GM21717 (cell line): ENCODE data around the gene FGF14.
"Not testable (repeated sequence)": the region's sequence is repeated elsewhere in the genome, so short reads cannot be mapped to it uniquely, and the experiment has no call there.

Experiments used
- ATAC-seq: cut with Tn5 transposase; IDR thresholded peaks from one replicate; pipeline ENCODE4 v1.9.1; 2021; ENCODE audit warnings: mild to moderate bottlenecking, moderate library complexity; ENCODE audit not compliant: unreplicated experiment

FGF14 gene

DNA sequence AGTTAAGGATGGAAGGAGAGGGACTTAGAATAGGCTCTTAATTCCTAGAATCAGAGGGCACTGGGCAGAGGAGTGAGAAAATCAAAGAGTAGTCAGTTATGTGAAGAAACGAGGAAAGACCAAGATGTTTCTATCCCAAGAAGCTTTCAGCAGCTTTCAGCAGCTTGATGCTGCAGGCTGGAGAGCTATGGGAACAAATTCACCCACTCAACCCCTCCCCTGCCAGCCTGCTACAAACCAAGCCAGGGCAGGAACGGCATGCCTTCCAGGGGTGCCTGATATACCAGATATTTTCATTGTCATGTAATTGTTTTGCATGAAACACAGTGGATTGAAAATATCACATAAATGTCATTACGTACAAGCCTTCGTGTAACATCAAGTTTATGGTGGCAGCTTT lies 262.2 kb downstream of the FGF14 start:
- no peak for ATAC-seq

- ATAC-seq: no peak
Observed at GRCh38 chr13:102138635-102139190, 263.1 kb downstream of the FGF14 start.

- not testable (repeated sequence) for ATAC-seq
Observed at GRCh38 chr13:102137904-102138303, 263.9 kb downstream of the FGF14 start.

- ATAC-seq: no peak
Observed at GRCh38 chr13:102136735-102137296, 265.0 kb downstream of the FGF14 start.

DNA sequence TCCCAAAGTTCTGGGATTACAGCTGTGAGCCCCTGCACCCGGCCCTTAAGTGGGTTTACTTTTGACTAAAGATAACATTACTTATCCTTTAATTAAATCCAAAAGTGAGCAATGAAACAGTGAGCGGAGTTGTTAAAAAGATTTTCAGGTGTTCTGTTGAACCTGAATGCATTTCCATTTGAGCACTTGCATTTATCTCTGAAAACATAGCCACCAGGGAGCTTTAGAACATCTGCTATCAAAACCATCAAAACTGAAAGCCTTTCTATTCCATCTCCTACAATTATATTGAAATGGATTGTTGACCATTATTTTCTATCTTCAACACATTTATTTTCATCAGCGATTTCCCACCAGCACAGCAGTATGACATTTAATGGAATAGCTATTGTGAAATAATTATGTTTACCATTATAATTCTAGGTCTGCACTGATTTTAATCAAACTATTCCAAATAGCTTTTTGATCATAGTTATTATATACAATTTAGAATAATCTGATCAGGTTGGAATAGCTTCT lies 269.0 kb downstream of the FGF14 start:
- ATAC-seq: no peak

GRCh38 chr13:102131246-102131645 lies 270.6 kb downstream of the FGF14 start:
- ATAC-seq: no peak

- peak; percentile 81 for ATAC-seq
Observed at GRCh38 chr13:102128216-102128810, 273.5 kb downstream of the FGF14 start.

DNA sequence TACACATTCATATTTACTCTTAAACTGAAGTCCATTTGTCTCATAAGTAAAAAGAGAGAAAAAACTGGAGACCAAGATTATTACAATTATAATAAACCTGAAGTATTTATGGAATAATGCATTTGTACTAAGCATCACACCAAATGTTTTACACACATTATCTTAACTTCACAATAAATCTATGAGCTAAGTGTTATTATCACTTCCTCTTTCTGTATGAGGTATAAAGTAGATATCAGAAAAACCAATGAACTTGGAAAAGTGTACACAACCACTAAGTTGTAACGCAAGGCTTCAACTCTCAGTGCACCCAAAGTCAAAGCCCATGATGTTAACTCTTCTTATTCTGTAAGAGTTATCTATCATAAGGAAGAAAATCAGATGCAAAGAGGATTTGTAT lies 274.7 kb downstream of the FGF14 start:
- no peak for ATAC-seq

DNA sequence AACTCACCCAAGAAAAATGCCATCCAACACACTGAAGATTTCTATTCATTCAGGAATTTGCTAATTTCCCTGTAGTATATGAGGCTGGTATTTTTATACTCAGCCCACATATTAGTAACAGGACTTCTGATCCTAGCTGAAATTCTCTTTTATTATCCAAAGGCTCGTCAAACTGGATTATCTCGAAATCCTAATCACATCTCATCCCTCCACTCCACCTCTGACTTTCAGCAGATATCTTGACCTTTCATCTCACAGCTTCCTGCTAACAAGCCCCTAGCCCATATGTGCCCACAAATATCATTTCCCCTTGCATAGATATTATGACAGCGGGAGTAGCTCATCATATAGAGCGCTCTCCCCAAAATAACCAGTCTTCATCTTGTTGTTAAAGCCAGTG lies 279.7 kb downstream of the FGF14 start:
- ATAC-seq: no peak

- ATAC-seq: no peak
Observed at GRCh38 chr13:102117175-102117831, 284.5 kb downstream of the FGF14 start.

DNA sequence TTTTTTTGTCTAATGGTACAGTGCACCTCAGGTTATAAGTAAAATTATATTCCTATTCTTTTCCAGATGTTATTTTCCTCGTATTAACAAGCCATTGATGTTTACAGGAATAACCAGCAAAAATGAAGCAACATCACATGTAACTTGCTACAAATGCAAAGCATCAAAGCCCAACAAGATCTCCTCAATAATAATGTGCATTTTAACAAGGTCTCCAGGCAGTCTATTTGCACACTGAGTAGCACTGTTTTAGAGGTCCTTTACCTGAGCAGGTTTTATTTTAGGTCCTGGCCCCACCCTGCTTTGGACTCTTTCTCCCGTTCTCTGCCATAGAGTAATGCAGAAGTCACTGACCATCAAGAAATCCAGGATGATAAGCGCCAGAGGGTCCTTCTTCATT lies 298.4 kb downstream of the FGF14 start:
- no peak for ATAC-seq

- ATAC-seq: no peak
Observed at GRCh38 chr13:102100234-102100633, 301.6 kb downstream of the FGF14 start.

DNA sequence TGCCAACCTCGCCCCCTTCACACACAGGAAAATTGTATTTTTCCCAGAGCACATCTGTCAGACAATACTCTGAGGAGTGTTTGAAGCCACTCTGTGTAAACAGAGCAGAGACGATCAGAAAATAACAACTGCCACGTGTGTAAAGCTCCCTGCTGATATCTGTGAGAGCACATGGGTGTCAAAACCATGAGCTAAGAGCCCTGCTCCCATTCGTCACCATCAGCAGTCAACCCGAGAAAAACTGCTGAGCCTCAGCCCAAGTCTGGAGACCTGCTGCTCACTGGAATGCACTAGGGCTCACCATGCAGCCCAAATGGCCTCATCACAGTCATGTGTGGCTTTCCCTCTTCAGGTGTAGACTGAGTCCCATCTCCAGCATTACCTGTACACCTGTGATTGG lies 304.1 kb downstream of the FGF14 start:
- no peak for ATAC-seq

- ATAC-seq: not testable (repeated sequence)
Observed at GRCh38 chr13:102093288-102093687, 308.6 kb downstream of the FGF14 start.

DNA sequence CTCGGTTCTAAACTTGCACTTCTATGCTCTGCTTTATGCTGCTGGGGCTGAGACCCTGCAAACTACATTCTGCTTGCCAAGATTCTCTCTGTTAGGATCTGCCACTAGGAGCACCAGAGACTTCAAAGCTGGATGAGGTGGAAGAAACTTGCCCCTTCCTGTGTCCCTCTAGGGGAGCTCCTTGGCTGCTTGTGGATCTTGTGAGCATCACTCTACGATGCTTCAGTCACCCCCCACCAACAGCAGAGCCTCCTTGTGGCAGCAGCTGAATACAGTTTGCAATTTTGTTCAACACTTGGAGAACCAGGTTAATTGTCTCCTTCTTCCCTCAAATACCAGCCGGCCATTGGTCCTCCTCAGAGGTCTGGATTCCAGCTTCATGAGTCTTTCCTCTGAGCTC lies 310.6 kb downstream of the FGF14 start:
- no peak for ATAC-seq

GRCh38 chr13:102090532-102090931 lies 311.3 kb downstream of the FGF14 start:
- ATAC-seq: no peak

DNA sequence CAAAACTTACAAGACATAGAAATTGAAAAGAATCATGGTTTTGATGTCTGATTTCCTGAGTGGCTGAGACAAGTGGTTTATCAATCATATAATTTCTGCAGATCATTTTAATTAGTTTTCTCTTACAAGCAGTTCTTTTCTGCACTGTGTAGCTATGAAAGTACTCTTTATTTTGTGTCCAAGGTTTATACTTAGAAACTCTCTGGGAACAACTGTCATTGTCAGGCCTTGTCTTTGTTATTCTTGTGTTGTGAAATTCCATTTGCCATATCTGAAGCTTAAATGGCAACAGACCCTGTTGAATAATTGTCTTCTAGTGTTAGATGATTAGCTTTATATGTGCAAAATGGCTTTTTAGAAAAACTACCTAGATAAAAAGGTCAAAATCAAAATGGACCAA lies 312.1 kb downstream of the FGF14 start:
- no peak for ATAC-seq

DNA sequence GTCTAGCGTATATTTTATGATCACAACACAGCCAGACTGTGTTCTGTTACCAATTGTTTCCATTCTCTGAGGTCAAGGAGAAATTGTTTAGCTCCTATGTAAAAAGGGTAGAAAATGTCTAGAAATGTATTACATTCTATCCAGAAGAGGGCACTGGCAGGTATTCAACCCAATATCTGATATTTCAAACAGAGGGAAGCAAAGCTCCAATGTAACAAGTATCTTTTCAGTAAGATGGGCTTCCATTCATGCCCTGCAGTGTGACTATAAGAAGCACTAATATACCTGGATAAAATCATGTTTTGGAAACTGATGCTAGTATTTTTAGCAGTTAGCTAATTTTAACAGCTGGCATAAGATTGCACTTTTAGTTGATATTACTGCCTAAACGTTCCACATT lies 312.7 kb downstream of the FGF14 start:
- no peak for ATAC-seq

DNA sequence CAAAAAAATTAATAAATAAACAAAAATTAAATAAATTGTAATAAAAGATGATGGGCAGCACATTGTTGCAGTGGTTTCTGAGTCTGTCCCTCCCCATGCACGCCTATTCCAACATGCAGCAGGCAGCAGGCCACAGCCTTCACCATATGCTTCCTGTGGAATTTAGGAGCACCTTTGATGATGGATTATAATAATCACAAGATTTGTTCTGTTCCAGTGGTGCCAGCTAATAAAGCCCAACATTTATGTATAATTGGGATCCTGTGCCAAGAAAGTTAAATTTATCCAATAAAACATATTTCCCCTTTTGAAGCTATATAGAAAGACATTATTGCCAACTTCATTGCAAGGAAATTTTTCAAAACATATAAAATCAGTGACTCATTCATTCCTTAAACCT lies 328.6 kb downstream of the FGF14 start:
- no peak for ATAC-seq

DNA sequence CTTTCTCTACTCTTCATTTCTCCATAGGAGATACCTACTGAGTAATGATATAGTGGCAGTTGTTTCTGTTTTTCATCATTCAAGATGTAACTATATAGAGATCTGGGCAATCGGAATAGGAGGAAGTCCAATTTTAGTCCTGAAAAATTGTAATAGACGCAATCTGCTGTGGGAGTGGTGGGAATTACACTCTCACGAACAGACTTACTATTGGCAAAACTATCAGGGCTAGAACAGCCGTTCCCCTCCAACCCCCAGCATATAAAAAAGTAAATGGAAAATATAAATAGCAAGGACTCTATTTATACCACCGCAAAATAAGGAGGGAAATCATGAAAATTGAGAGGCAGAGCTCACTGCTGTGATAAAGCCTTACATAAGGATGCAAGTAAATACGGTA lies 330.1 kb downstream of the FGF14 start:
- ATAC-seq: no peak

GRCh38 chr13:102068323-102068722 lies 333.5 kb downstream of the FGF14 start:
- not testable (repeated sequence) for ATAC-seq
